ENCODE measurements around the gene LRPAP1.

Gene LRPAP1

DNA sequence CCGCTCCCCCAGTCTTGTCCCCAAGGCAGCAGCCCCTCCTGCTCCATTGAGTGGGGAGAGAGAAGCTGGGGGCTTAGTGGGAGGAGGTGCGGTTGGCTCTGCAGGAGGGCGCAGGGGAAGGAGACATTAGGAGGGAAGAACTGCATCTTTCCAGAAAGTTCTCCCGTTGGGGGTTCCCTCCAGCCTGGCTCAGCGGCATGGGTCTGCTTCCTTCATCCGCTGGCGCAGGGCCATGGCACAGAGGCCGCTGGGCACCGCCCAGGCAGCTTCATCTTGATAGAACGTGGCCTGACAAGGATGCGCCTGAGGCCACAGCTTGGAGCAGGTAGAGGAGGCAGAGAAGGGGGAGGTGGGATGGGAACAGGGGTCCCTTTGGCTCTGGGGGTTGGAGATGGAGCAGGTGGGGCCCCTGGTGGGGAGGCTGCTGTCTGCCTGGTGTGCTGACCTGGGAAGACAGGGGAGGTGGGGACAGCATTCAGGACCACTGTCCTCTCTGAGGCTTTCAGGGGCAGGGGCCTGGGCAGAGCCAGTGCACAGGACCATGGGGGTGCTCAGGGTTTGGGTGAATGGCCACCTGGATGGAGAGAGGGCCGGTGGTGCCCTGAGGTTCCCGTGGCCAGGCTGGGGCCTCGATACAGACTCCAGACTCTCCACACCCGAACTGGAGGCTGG lies 57.0 kb downstream of the LRPAP1 start:
- no peak overlapping the region for H3K27ac Mint-ChIP-seq
- H3K4me3 Mint-ChIP-seq = no peak overlapping the region
- no peaks in the 10 kb centered on the region for H3K27me3 Mint-ChIP-seq
- no peaks in the 10 kb centered on the region for H3K36me3 Mint-ChIP-seq (ENCODE audit: low read depth)
- no peaks in the 10 kb centered on the region for H3K9me3 Mint-ChIP-seq
- no peaks in the 10 kb centered on the region for H3K4me1 Mint-ChIP-seq (ENCODE audit: low read depth)

DNA sequence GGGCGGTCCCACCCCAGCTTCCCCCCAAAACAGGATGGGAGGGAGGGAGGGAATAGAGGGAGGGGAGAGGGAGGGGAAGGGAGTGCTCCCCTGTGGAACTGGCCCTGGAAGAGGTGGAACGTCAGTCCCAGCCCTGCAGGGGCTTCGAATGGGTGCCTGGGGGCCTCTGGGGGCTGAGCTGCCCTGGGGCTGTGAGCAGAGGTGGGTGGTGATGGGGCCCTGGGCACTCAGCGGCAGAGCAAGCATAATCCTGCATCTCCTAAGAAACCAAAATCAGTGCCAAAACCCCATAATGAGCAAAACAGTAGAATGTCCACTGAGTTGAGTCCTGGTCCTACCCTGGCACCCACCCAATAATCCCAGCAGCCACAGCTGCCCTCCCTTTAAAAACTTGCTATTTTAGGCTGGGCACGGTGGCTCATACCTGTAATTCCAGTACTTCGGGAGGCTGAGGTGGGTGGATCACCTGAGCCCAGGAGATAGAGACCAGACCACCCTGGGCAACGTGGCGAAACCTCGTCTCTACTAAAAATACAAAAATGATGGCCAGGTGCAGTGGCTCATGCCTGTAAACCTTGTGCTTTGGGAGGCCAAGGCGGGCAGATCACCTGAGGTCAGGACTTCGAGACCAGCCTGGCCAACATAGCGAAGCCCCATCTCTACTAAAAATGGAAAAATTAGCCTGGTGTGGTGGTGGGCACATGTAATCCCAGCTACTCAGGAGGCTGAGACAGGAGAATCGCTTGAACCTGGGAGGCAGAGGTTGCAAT lies 58.0 kb downstream of the LRPAP1 start:
- Mint-ChIP-seq H3K9me3 (no peaks in the 10 kb centered on the region), H3K4me3 (no peak overlapping the region), H3K27me3 (no peaks in the 10 kb centered on the region), H3K27ac (no peak overlapping the region), H3K4me1 (ENCODE audit: low read depth) (no peaks in the 10 kb centered on the region), H3K36me3 (ENCODE audit: low read depth) (no peaks in the 10 kb centered on the region)

DNA sequence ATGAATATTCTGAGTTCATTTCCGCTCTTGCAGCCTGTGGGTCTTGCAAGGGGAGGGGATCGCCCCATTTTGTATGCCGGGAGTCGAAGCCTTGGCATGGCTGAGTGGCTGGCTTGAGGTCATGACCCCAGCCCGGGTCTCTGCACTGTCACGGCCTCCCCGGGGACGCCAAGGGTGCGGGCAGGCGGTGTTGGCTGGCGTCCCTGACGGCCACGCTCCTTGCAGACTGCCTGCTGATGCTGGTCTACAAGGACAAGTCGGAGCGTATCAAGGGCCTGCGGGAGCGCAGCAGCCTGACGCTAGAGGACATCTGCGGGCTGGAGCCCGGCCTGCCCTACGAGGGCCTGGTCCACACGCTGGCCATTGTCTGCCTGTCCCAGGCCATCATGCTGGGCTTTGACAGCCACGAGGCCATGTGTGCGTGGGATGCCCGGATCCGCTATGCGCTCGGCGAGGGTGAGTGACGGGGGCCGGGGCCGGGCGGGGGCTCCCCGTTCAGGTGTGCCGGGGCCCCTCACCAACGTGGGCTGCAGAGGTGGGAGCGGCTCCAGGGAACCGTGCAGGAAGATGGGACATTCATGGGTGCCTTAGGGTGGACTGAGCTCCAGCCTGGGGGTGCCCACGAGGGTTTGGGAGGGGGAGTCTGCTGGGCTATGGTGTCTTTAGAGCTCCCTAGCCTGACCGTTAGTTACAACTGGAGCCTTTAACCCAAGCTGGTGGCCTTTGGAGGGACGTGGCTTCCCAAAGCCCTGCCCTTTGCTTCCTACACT lies 58.9 kb downstream of the LRPAP1 start:
- H3K27me3 Mint-ChIP-seq = no peaks in the 10 kb centered on the region
- H3K4me3 Mint-ChIP-seq = no peak overlapping the region
- no peak overlapping the region for H3K27ac Mint-ChIP-seq
- H3K4me1 Mint-ChIP-seq (ENCODE audit: low read depth) = no peaks in the 10 kb centered on the region
- no peaks in the 10 kb centered on the region for H3K9me3 Mint-ChIP-seq
- H3K36me3 Mint-ChIP-seq (ENCODE audit: low read depth) = no peaks in the 10 kb centered on the region

DNA sequence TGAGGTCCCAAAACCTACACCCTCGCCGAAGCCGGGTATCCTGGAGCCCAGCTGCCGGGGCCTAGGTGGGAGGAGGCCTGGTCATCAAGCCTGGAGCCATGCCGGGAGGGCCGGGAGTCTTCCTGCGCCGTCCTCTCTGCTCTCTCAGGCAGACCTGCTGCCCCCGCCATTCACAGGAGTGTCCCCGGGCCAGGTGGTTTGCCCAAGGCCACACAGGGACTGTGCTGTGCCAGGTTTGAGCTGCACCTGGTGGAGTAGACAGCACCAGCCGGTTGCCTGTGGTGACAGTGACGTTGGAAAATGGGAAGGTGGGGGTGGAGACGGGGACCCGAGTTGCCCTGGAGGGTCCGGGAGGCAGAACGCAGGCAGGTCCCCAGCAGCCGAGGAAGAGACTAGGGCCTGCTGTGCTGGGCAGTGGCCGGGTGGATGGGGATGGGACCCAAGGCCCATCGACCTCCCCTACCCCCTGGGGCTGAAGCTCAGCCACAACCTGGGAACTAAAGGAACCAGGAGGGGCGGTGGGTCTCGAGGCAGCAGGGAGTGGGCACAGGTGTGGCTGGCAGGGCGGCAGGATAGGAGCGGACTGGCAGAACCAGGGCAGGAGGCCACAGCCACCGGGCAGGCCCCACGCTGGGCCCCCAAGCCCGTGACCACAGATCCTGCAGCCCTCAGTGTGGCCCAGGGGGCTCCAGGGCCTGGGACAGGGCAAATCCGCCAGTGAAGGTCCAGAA lies 59.6 kb downstream of the LRPAP1 start:
- no peaks in the 10 kb centered on the region for H3K9me3 Mint-ChIP-seq
- no peaks in the 10 kb centered on the region for H3K36me3 Mint-ChIP-seq (ENCODE audit: low read depth)
- H3K4me1 Mint-ChIP-seq (ENCODE audit: low read depth) = no peaks in the 10 kb centered on the region
- no peak overlapping the region for H3K4me3 Mint-ChIP-seq
- H3K27ac Mint-ChIP-seq = no peak overlapping the region
- no peaks in the 10 kb centered on the region for H3K27me3 Mint-ChIP-seq

DNA sequence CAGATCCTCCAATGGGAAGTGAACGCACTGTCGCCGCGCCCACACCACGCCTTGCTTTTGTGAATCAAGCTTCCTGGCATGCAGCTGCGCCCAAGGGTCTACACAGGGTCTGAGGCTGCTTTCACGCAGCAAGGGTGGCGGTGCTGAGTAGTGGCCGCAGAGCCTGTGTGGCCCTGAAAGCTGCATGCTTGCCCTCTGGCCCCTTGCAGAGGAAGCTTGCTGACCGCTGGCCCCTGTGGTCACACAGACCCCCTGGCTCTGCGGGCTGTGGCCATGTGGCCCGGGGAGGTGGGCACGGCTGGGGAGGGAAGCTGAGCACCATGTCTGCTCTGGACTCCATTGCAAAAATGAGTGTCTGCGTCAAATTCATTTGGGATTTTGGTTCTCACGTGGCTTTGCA lies 60.3 kb downstream of the LRPAP1 start:
- Mint-ChIP-seq H3K36me3 (ENCODE audit: low read depth) (no peaks in the 10 kb centered on the region), H3K9me3 (no peaks in the 10 kb centered on the region), H3K4me1 (ENCODE audit: low read depth) (no peaks in the 10 kb centered on the region), H3K27ac (no peak overlapping the region), H3K27me3 (no peaks in the 10 kb centered on the region), H3K4me3 (no peak overlapping the region)

DNA sequence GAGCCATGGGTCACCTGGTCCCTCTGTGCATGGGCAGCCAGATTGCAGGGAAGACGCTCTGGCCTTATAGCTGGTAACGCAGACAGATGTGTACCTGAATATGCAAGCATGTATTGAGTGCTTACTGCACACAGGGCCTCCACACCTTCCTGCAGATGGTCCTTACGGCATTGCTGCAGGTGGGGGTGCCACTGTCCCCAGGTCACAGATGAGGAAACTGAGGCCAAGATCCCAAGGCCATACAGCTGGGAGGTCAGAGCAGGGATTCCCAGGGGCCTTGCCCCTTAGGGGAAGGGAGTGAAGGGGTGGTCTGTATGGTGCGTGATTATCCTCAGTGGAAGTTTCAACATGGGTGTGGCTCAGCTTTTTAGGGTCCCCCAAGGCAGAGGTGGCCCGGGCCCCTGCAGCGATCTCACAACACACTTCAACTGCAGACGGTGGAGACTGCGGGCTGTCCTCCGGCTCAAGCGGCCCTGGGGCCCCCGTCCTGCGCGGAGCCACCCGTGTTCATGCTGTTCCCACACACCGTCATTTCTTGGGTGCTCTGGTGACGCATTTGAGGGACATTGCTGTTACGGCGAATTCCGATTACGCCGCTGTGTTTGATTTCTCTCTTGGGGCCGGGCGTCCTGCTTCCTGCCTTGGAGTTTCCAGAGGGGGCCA lies 61.0 kb downstream of the LRPAP1 start:
- no peaks in the 10 kb centered on the region for H3K9me3 Mint-ChIP-seq
- H3K27ac Mint-ChIP-seq = no peak overlapping the region
- no peaks in the 10 kb centered on the region for H3K36me3 Mint-ChIP-seq (ENCODE audit: low read depth)
- no peaks in the 10 kb centered on the region for H3K27me3 Mint-ChIP-seq
- H3K4me3 Mint-ChIP-seq = no peak overlapping the region
- no peaks in the 10 kb centered on the region for H3K4me1 Mint-ChIP-seq (ENCODE audit: low read depth)

DNA sequence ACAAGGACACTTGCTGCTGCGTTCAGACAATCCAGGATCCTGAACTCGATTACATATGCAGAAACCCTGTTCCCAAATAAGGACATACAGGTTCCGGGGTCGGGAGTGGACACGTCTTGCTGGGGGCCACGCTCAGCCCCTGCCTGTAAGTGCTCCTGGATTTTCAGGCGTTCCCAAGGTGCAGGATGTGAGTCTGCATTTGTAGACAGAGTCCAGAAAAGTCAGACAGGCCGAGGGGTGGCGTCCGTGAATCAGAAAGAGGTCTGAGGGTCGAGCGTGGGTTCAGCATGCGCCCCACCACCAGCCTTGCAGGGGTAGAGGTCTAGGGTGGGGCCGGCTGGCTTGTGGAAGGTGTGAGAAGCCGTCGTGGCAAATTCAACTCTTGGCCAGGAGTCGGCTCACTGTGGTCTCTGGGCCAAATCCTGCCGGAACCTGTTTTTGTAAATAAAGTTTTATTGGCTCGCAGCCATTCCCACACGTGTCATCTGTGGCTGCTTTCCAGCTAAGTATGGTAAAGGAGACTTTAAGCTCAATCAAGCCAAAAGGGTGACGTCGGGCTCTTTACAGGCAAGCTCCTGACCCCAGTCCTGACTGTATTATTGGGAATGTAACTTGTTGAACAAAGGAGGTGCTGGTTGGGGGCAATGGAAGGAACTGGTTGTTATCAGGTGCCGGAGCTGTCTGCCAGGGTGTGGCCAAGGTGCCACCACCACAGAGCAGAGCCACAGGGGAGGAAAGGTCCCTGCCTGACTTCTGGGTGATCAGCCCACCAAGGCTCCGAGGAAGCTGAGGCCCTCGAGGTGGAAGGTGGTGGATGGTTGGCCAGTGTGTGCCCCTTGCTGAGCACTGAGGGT lies 61.8 kb downstream of the LRPAP1 start:
- no peaks in the 10 kb centered on the region for H3K9me3 Mint-ChIP-seq
- H3K4me1 Mint-ChIP-seq (ENCODE audit: low read depth) = no peaks in the 10 kb centered on the region
- no peak overlapping the region for H3K27ac Mint-ChIP-seq
- no peak overlapping the region for H3K4me3 Mint-ChIP-seq
- no peaks in the 10 kb centered on the region for H3K27me3 Mint-ChIP-seq
- H3K36me3 Mint-ChIP-seq (ENCODE audit: low read depth) = no peaks in the 10 kb centered on the region

DNA sequence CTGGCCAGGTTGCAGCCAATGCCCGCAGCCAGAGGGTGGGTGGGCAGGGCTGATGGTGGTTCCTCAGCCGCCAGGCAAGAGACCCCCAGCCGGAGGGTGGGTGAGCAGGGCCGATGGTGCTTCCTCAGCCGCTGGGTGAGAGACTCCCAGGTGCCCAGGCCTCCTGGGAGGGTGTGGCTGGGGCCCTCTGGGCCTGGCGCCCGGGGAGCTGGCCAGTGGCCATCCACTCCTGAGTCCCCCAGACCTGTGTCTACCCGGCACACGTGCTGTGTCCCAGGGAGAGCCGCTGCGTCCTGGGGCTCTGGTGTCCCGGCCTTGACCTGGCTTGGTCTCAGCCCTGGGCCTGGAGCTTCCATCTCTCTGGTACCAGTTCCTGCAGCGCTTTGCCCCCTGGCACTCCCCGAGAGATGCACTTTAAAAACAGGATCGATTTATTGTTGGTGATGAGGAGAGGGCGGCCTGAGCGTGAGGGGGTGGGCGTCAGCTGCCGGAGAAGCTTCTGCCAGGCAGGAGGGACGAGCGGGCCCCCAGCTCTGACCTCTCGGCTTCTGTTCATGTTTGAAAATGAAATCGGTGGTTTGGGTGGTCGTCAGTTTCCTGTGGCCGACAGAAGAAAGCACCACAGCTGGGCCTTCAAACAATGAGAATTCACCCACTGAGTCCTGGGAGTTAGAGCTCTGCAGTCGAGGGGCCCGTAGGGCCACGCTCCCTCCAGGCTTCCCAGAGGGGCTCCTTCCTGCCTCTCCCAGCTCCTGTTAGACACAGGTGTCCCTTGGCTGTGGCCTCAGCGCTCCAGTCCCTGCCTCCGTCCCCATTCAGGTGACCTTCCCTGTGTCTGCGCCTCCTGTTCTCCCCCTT lies 62.6 kb downstream of the LRPAP1 start:
- H3K27ac Mint-ChIP-seq = no peak overlapping the region

DNA sequence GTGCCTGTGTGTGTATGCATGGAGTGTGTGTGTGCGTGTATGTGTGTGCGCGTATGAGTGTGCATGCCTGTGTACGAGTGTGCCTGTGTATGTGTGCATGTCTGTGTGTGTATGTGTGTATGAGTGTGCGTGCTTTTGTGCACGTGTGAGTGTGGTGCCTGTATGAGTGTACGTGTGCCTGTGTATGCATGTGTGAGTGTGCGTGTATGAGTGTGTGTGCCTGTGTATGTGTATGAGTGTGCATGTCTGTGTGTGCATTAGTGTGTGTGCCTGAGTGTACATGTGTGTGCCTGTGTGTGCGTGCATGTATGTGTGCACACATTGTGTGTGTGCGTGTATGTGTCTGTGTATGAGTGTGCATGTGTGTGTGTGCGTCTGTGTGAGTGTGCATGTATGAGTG lies 63.4 kb downstream of the LRPAP1 start:
- H3K36me3 Mint-ChIP-seq (ENCODE audit: low read depth) = no peaks in the 10 kb centered on the region
- H3K27me3 Mint-ChIP-seq = peaks cover 6% of the 10 kb centered on the region
- no peaks in the 10 kb centered on the region for H3K9me3 Mint-ChIP-seq
- no peak overlapping the region for H3K27ac Mint-ChIP-seq
- H3K4me1 Mint-ChIP-seq (ENCODE audit: low read depth) = no peaks in the 10 kb centered on the region
- H3K4me3 Mint-ChIP-seq = no peak overlapping the region

More for the DNA sequence above, 62.6 kb downstream of the LRPAP1 start:
- Mint-ChIP-seq H3K27me3 (peaks cover 5% of the 10 kb centered on the region), H3K36me3 (ENCODE audit: low read depth) (no peaks in the 10 kb centered on the region), H3K4me1 (ENCODE audit: low read depth) (no peaks in the 10 kb centered on the region), H3K4me3 (no peak overlapping the region), H3K9me3 (no peaks in the 10 kb centered on the region)

DNA sequence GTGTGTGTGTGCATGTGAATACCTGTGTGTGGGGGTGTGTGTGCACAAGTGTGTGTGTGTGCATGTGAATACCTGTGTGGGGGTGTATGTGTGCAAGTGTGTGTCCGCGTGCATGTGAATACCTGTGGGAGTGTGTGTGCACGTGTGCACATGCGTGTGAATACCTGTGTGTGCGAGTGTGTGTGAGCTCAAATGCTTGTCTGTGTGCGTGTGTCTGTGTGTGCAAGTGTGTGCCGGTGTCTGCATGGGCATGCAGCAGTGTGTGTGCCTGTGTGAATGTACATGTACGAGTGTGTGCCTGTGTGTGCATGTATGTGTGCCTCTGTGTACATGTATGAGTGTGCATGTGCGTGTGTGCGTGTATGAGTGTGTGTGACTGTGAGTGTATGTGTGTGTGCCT lies 64.1 kb downstream of the LRPAP1 start:
- Mint-ChIP-seq H3K27ac (no peak overlapping the region), H3K9me3 (no peaks in the 10 kb centered on the region), H3K4me1 (ENCODE audit: low read depth) (no peaks in the 10 kb centered on the region), H3K4me3 (no peak overlapping the region), H3K27me3 (peaks cover 6% of the 10 kb centered on the region), H3K36me3 (ENCODE audit: low read depth) (no peaks in the 10 kb centered on the region)

DNA sequence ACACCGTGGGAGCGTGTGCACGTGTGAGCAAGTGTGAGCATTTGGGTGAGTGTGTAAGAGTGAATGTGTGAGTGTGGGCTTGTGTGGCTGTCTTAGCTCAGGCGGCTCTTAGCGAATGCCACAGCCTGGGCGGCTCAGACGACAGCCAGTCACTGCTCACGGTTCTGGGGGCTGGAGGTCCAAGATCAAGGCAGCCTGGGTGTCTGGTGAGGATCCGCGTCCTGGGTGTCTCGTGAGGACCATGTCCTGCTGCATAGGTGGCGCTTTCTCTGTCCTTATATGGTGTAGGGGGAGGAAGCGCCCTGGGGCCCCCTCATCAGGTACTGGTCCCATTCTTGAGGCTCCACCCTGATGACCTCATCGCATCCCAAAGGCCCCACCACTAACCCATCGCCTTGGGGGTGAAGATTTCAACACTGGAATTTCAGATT lies 64.6 kb downstream of the LRPAP1 start:
- Mint-ChIP-seq H3K27ac (no peak overlapping the region), H3K36me3 (ENCODE audit: low read depth) (no peaks in the 10 kb centered on the region), H3K4me1 (ENCODE audit: low read depth) (no peaks in the 10 kb centered on the region), H3K4me3 (no peak overlapping the region), H3K27me3 (peaks cover 6% of the 10 kb centered on the region), H3K9me3 (no peaks in the 10 kb centered on the region)

DNA sequence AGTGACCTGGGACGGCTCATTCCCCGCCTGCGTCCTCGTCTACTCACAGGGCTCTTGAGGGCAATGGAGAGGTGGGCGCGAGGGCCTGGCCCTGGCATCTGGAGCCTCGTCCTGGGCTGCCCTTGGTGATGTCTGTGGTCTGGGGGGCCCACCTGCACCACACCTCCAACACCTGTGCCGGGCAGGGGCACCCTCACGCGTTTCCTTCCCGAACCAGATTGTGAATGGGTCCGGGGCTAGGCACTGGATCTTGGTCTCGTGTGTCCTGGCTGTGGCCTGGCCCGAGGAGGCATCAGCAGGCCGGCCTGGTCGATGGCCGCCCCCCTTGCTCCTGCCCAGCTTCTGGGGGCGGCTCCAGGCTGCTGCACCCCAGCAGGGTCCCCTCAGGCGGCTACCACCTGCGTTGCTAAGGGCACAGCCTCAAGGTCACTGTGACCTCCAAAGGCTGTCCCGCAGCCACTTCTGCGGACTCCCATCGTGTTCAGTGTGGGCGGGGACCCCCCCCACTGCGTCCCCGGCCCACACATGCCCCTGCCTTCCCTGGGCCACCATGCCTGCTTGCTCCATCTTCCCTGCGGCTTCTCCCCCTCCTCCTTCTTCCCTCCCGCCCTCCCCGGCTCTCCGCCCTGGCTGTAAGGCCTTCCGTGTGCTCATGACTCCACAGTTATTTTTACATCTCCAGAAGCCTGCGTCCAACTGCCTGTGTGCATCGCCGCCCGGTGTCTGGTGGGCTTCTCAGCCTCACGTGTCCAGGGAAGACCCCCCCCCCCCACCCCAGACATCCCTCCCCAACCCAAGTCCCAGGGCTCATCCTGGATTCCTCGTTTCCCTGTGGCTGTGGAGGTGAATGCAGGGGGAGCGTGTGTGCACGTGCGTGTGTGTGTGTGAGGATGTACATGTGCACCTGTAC lies 65.3 kb downstream of the LRPAP1 start:
- Mint-ChIP-seq H3K27ac (no peak overlapping the region), H3K36me3 (ENCODE audit: low read depth) (no peaks in the 10 kb centered on the region), H3K9me3 (no peaks in the 10 kb centered on the region), H3K4me3 (no peak overlapping the region), H3K4me1 (ENCODE audit: low read depth) (no peaks in the 10 kb centered on the region), H3K27me3 (peaks cover 6% of the 10 kb centered on the region)

Data from stimulated activated naive CD8-positive, alpha-beta T cell treated with anti-CD3 and anti-CD28 coated beads, Interleukin-15, Interleukin-2, amounts not matched to agents 100 ng/mL and 50 ng/mL, for 24 hours (primary cell).